B cell (primary cell): ENCODE measurements around the gene SLC5A2.

Source experiments
- CTCF ChIP-seq: fragments of 200-600 bp; IDR thresholded peaks from one replicate; pipeline ENCODE4 v1.8.0; 2022; ENCODE audit warnings: antibody characterized with exemption, mild to moderate bottlenecking
- EZH2 ChIP-seq: IDR thresholded peaks from 2 replicates; pipeline ENCODE4 v1.6.1; 2012; ENCODE audit warnings: borderline replicate concordance, low read depth, mild to moderate bottlenecking, moderate library complexity, low read length; ENCODE audit not compliant: insufficient read depth, poor library complexity, severe bottlenecking

- no peak for TF ChIP-seq CTCF
- no peak for TF ChIP-seq EZH2
Measured at GRCh38 chr16:31529937-31530312, 47.0 kb downstream of the SLC5A2 start.
